GM23338 (cell line): ENCODE results near the gene RFC3. TPM values are rescaled to one million over a fixed set of nuclear protein-coding genes. Genes with fewer than 3 reads are reported as not detected.

Experiments
- ATAC-seq: fragments of 200-7000 bp; cut with Tn5 transposase; 3 replicates; pipeline ENCODE4 v1.9.1; 2020
- DNase-seq: peaks from one replicate; pipeline ENCODE4 v3.0.0-alpha.2; 2015; ENCODE audit warnings: low spot score
- H2AFZ ChIP-seq: fragments of 200-600 bp; sonication (generic); 2 replicates; pipeline ENCODE4 v1.8.0; 2016; ENCODE audit warnings: antibody characterized with exemption, mild to moderate bottlenecking, moderate library complexity
- H3F3A ChIP-seq: fragments of 200-600 bp; sonication (generic); replicated peaks from 2 replicates; pipeline ENCODE4 v1.8.0; 2017; ENCODE audit warnings: antibody characterized with exemption, mixed run types, low read depth
- H3K27ac ChIP-seq: fragments of 200-600 bp; sonication (generic); 2 replicates; pipeline ENCODE4 v1.6.1; 2016; ENCODE audit warnings: low read depth
- H3K27me3 ChIP-seq: fragments of 200-600 bp; sonication (generic); 2 replicates; pipeline ENCODE4 v1.8.0; 2016; ENCODE audit warnings: mild to moderate bottlenecking, mixed run types, moderate library complexity; ENCODE audit not compliant: insufficient read depth
- H3K36me3 ChIP-seq: fragments of 200-600 bp; sonication (generic); 2 replicates; pipeline ENCODE4 v1.8.0; 2016; ENCODE audit warnings: mild to moderate bottlenecking; ENCODE audit not compliant: insufficient read depth
- H3K4me1 ChIP-seq: fragments of 200-600 bp; sonication (generic); 2 replicates; pipeline ENCODE4 v1.8.0; 2016; ENCODE audit warnings: mild to moderate bottlenecking, moderate library complexity; ENCODE audit not compliant: insufficient read depth
- H3K4me2 ChIP-seq: fragments of 200-600 bp; sonication (generic); 2 replicates; pipeline ENCODE4 v1.7.1; 2017; ENCODE audit warnings: mixed run types
- H3K4me3 ChIP-seq: fragments of 200-600 bp; sonication (generic); 2 replicates; pipeline ENCODE4 v1.6.1; 2016; ENCODE audit warnings: mixed run types
- H3K79me2 ChIP-seq: fragments of 200-600 bp; sonication (generic); replicated peaks from 2 replicates; pipeline ENCODE4 v1.8.0; 2017; ENCODE audit warnings: mild to moderate bottlenecking; ENCODE audit not compliant: insufficient read depth
- H3K9me2 ChIP-seq: fragments of 200-600 bp; sonication (generic); 2 replicates; pipeline ENCODE4 v1.8.0; 2017; ENCODE audit not compliant: insufficient read depth
- H4K20me1 ChIP-seq: fragments of 200-600 bp; sonication (generic); replicated peaks from 2 replicates; pipeline ENCODE4 v1.8.0; 2017; ENCODE audit warnings: mild to moderate bottlenecking; ENCODE audit not compliant: insufficient read depth
- H3K27ac Mint-ChIP-seq: 2 replicates; pipeline ENCODE4 v1.8.0; 2020; ENCODE audit warnings: inconsistent platforms, mild to moderate bottlenecking, moderate library complexity, mixed read lengths
- H3K27me3 Mint-ChIP-seq: 3 replicates; pipeline ENCODE4 v1.8.0; 2022; ENCODE audit warnings: low read depth, mild to moderate bottlenecking, moderate library complexity, mixed read lengths, inconsistent platforms; ENCODE audit not compliant: insufficient read depth, poor library complexity
- H3K36me3 Mint-ChIP-seq: 3 replicates; pipeline ENCODE4 v1.8.0; 2021; ENCODE audit warnings: low read depth, mild to moderate bottlenecking, inconsistent platforms, moderate library complexity, mixed read lengths
- H3K4me1 Mint-ChIP-seq: 3 replicates; pipeline ENCODE4 v1.8.0; 2020; ENCODE audit warnings: mild to moderate bottlenecking, inconsistent platforms, mixed read lengths
- H3K4me3 Mint-ChIP-seq: 3 replicates; pipeline ENCODE4 v1.8.0; 2021; ENCODE audit warnings: moderate library complexity, mild to moderate bottlenecking, inconsistent platforms, mixed read lengths
- H3K9me3 Mint-ChIP-seq: 3 replicates; pipeline ENCODE4 v1.8.0; 2020; ENCODE audit warnings: moderate library complexity, mild to moderate bottlenecking, inconsistent platforms, mixed read lengths
- CREB1 ChIP-seq: fragments of 250-450 bp; sonication (Bioruptor Pico); IDR thresholded peaks from 2 replicates; pipeline ENCODE4 v1.5.0; 2020; ENCODE audit warnings: low read depth, mild to moderate bottlenecking, moderate library complexity
- EZH2 ChIP-seq: fragments of 200-600 bp; sonication (generic); IDR thresholded peaks from one replicate; pipeline ENCODE4 v1.8.0; 2017; ENCODE audit warnings: antibody characterized with exemption, mild to moderate bottlenecking, low read depth; ENCODE audit not compliant: unreplicated experiment
- EZH2phosphoT487 ChIP-seq: fragments of 200-600 bp; sonication (generic); IDR thresholded peaks from one replicate; pipeline ENCODE4 v1.8.1; 2018; ENCODE audit warnings: antibody characterized with exemption; ENCODE audit not compliant: unreplicated experiment
- STAT1 ChIP-seq: IDR thresholded peaks from one replicate; pipeline ENCODE4 v1.6.1; 2016; ENCODE audit warnings: antibody characterized with exemption; ENCODE audit not compliant: unreplicated experiment
- ZNF114 ChIP-seq: fragments of 250-450 bp; sonication (Bioruptor Pico); IDR thresholded peaks from 2 replicates; pipeline ENCODE4 v1.5.0; 2020; ENCODE audit warnings: mild to moderate bottlenecking, moderate library complexity
- ZNF331 ChIP-seq: fragments of 250-450 bp; sonication (Bioruptor Pico); IDR thresholded peaks from 2 replicates; pipeline ENCODE4 v1.5.0; 2020; ENCODE audit warnings: low read depth, mild to moderate bottlenecking, moderate library complexity
- polyA plus RNA-seq: library from polyadenylated mRNA; unstranded; fragments of >200 nt; fragmentation: Nextera tagmentation; extraction: Ambion mirVana; gene quantifications from 2 replicates; pipeline ENCODE4 v1.2.1, GENCODE V29; 2016
- total RNA-seq: library from RNA; depleted of rRNA; stranded (reverse); fragments of >200 nt; shearing (Covaris generic); gene quantifications from 2 replicates; pipeline ENCODE4 v1.2.3, GENCODE V29; 2014
- TF ChIP-seq, protein P1 (sequence below), 2 experiments: fragments of 200-600 bp in 1 of 2; sonication (generic) in 1 of 2; conservative IDR thresholded peaks; 2 replicates each; pipeline versions ENCODE4 v1.5.1 to v1.6.1; 2016 to 2017; ENCODE audit warnings: antibody characterized with exemption in 2 of 2, low read depth in 2 of 2, mild to moderate bottlenecking in 2 of 2, moderate library complexity in 1 of 2
- TF ChIP-seq, protein P2 (sequence below): IDR thresholded peaks from one replicate; pipeline ENCODE4 v1.6.1; 2018; ENCODE audit warnings: antibody characterized with exemption; ENCODE audit not compliant: unreplicated experiment

RFC3 gene
- total and polyA plus RNA-seq, 2 experiments from 2014 or later: 48.7 to 75.5 TPM

DNA sequence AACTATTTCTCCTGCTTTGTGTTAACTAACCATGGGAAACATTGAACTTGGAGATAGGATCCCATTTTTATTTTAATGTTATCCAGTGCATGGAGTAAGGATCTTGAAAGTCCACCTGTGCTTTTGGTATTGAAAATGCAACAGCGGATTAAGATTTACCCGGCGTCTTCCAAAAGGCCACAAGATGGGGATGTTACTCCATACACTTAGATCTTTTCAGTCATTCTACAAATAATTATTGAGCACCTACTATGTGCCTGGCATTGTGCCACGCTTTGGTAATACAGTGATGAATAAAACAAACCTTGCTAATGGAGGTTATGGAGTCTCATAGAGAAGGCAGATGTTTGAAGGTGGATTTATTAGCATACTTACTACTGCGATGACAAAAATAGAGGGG, 56.9 kb downstream of the RFC3 start:
- TF ChIP-seq, protein P1, sequence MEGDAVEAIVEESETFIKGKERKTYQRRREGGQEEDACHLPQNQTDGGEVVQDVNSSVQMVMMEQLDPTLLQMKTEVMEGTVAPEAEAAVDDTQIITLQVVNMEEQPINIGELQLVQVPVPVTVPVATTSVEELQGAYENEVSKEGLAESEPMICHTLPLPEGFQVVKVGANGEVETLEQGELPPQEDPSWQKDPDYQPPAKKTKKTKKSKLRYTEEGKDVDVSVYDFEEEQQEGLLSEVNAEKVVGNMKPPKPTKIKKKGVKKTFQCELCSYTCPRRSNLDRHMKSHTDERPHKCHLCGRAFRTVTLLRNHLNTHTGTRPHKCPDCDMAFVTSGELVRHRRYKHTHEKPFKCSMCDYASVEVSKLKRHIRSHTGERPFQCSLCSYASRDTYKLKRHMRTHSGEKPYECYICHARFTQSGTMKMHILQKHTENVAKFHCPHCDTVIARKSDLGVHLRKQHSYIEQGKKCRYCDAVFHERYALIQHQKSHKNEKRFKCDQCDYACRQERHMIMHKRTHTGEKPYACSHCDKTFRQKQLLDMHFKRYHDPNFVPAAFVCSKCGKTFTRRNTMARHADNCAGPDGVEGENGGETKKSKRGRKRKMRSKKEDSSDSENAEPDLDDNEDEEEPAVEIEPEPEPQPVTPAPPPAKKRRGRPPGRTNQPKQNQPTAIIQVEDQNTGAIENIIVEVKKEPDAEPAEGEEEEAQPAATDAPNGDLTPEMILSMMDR (conservative IDR thresholded peaks at IDR 0.05; ENCODE audit: low read depth in 2 of 2): peak; percentile 48 to 52
- no peak for TF ChIP-seq STAT1
- DNase-seq (peak; percentile 10), ATAC-seq (no peak)
- Histone ChIP-seq H3F3A (no peaks in the 10 kb centered on the region), H2AFZ (no peak overlapping the region), H3K4me3 (no peak overlapping the region), H4K20me1 (no peaks in the 10 kb centered on the region), H3K36me3 (no peaks in the 10 kb centered on the region), H3K9me2 (no peaks in the 10 kb centered on the region), H3K27me3 (no peaks in the 10 kb centered on the region), H3K79me2 (no peaks in the 10 kb centered on the region), H3K4me2 (no peak overlapping the region), H3K4me1 (no peaks in the 10 kb centered on the region), H3K27ac (no peak overlapping the region)
- no peaks in the 10 kb centered on the region for H3K27me3 Mint-ChIP-seq
- H3K27ac Mint-ChIP-seq: no peak overlapping the region
- H3K4me3 Mint-ChIP-seq: no peak overlapping the region
- H3K36me3 Mint-ChIP-seq: peaks cover 2% of the 10 kb centered on the region; the same call in 2 of the 3 replicates
- no peaks in the 10 kb centered on the region for H3K4me1 Mint-ChIP-seq
- no peaks in the 10 kb centered on the region for H3K9me3 Mint-ChIP-seq

DNA sequence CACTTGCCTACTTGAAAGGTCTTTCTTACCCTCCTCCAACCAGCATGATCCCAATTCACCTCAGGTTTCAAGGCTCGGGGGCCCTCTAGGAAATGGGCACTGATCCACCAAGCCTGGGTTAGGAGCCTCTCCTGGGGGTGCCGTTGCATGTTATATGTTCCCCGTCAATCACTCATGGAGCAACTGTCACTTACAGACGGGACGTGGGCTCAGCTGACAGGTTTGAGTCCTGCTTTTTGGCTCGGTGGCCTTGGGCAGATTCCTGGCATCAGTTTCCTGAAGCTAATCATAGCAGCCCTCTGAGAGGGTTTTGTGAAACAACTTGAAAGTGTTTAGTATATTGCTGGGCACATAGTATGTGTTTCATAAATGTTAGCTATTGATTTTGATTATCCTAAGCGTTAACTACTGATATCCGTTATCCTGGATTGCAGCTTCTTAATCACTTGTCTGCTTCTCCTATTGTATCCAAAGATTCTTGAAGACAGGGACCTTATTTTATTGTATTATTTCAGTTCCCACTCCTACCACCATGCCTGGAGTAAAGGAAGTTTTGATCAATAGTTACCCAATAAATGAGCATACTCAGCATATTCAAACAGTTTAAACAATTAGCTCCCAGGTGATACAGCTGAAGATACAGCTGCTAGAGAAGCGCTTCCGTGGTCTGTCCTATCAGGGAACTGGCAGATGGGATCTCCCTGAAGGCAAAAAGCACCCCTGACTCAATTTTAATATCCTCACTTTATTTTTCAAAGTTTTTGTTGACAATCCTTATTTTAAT, 57.9 kb downstream of the RFC3 start:
- H3K4me1 ChIP-seq: no peaks in the 10 kb centered on the region
- H3K4me3 Mint-ChIP-seq: no peak overlapping the region
- no peaks in the 10 kb centered on the region for H3K27me3 Mint-ChIP-seq
- no peak overlapping the region for H2AFZ ChIP-seq
- no peak; the same call in 2 of the 3 replicates for ATAC-seq
- H3K79me2 ChIP-seq: no peaks in the 10 kb centered on the region
- no peak for DNase-seq
- no peak overlapping the region for H3K4me3 ChIP-seq
- H3K27me3 ChIP-seq: no peaks in the 10 kb centered on the region
- no peak overlapping the region for H3K27ac ChIP-seq
- H3F3A ChIP-seq: no peaks in the 10 kb centered on the region
- no peak overlapping the region for H3K4me2 ChIP-seq
- H3K36me3 ChIP-seq: no peaks in the 10 kb centered on the region
- no peaks in the 10 kb centered on the region for H4K20me1 ChIP-seq
- H3K4me1 Mint-ChIP-seq: no peaks in the 10 kb centered on the region
- no peaks in the 10 kb centered on the region for H3K9me2 ChIP-seq
- peak overlapping the region; percentile 75; the same call in 1 of the 2 replicates for H3K27ac Mint-ChIP-seq
- H3K36me3 Mint-ChIP-seq: peaks cover 6% of the 10 kb centered on the region; the same call in 2 of the 3 replicates
- H3K9me3 Mint-ChIP-seq: no peaks in the 10 kb centered on the region
- TF ChIP-seq, protein P2, sequence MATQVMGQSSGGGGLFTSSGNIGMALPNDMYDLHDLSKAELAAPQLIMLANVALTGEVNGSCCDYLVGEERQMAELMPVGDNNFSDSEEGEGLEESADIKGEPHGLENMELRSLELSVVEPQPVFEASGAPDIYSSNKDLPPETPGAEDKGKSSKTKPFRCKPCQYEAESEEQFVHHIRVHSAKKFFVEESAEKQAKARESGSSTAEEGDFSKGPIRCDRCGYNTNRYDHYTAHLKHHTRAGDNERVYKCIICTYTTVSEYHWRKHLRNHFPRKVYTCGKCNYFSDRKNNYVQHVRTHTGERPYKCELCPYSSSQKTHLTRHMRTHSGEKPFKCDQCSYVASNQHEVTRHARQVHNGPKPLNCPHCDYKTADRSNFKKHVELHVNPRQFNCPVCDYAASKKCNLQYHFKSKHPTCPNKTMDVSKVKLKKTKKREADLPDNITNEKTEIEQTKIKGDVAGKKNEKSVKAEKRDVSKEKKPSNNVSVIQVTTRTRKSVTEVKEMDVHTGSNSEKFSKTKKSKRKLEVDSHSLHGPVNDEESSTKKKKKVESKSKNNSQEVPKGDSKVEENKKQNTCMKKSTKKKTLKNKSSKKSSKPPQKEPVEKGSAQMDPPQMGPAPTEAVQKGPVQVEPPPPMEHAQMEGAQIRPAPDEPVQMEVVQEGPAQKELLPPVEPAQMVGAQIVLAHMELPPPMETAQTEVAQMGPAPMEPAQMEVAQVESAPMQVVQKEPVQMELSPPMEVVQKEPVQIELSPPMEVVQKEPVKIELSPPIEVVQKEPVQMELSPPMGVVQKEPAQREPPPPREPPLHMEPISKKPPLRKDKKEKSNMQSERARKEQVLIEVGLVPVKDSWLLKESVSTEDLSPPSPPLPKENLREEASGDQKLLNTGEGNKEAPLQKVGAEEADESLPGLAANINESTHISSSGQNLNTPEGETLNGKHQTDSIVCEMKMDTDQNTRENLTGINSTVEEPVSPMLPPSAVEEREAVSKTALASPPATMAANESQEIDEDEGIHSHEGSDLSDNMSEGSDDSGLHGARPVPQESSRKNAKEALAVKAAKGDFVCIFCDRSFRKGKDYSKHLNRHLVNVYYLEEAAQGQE: no peak
- no peak for TF ChIP-seq ZNF331 (CRISPR knock-in tag)
- TF ChIP-seq, protein P1 (conservative IDR thresholded peaks at IDR 0.05; ENCODE audit: low read depth in 2 of 2): no peak
- no peak for TF ChIP-seq ZNF114
- no peak for TF ChIP-seq STAT1
- no peak for TF ChIP-seq CREB1 (CRISPR knock-in tag)
- no peak for TF ChIP-seq EZH2
- no peak for TF ChIP-seq EZH2phosphoT487
